BE2C (cell line): ENCODE data around the gene TFF3.
"Not testable (repeated sequence)": the region's sequence is repeated elsewhere in the genome, so short reads cannot be mapped to it uniquely, and the experiment has no call there.

Experiments
- DNase-seq: peaks from one replicate; pipeline ENCODE4 v3.0.0-alpha.2; 2020
- H3K27me3 ChIP-seq: fragments of 250-450 bp; sonication (Bioruptor Pico); 2 replicates; pipeline ENCODE4 v1.5.1; 2020; ENCODE audit warnings: mild to moderate bottlenecking
- H3K36me3 ChIP-seq: fragments of 250-450 bp; sonication (Bioruptor Pico); 2 replicates; pipeline ENCODE4 v1.5.1; 2020; ENCODE audit warnings: mild to moderate bottlenecking
- H3K4me1 ChIP-seq: fragments of 250-450 bp; sonication (Bioruptor Pico); 2 replicates; pipeline ENCODE4 v1.5.1; 2020
- H3K4me3 ChIP-seq: 2 replicates; pipeline ENCODE4 v1.5.1; 2011; ENCODE audit warnings: low read depth, low read length
- H3K9me3 ChIP-seq: fragments of 250-450 bp; sonication (Bioruptor Pico); 2 replicates; pipeline ENCODE4 v1.5.1; 2020
- TF ChIP-seq, protein P1 (sequence below): IDR thresholded peaks from 2 replicates; pipeline ENCODE4 v1.5.1; 2012; ENCODE audit warnings: mild to moderate bottlenecking, low read depth, low read length

Gene TFF3

DNA sequence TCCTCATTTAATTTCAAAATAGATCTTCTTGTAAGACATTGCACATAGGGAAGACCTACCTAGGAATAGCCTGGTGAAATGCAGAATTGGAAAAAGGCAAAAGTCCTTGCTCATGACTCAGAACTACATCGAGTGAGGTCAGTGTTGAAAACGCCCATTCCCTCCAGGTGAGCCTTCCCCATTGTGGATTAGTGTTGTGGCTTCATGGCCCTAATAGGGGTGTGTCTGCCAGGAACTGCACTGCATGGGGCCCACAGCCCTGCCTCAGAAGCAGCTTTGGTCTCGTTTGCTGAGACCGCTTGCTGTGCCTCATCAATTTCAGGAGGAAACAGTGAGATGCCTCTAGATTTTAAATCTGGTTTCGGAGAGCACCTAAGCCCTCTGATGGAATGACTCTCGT, 17.0 kb downstream of the TFF3 start:
- H3K36me3 ChIP-seq = no peaks in the 10 kb centered on the region
- no peaks in the 10 kb centered on the region for H3K27me3 ChIP-seq
- no peak overlapping the region for H3K4me3 ChIP-seq

DNA sequence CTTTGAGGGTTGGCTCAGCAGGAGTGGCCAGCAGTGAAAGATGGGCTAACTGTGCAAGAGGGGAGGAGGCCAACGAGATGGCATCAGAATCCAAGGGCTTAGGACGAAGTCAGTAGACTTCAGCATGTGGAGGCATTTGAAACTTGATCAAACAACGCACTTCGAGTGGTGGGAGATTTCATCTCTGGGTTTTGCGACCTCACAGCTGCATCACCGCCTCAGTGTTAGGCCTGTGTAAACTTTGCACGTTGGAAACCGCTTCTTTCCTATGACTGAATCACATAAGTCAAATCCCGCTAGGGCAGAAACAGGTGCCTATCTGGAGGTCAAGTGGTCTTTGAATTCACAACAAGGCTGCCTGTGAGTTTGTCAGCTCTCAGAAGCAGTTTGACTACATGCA, 17.8 kb downstream of the TFF3 start:
- TF ChIP-seq, protein P1, sequence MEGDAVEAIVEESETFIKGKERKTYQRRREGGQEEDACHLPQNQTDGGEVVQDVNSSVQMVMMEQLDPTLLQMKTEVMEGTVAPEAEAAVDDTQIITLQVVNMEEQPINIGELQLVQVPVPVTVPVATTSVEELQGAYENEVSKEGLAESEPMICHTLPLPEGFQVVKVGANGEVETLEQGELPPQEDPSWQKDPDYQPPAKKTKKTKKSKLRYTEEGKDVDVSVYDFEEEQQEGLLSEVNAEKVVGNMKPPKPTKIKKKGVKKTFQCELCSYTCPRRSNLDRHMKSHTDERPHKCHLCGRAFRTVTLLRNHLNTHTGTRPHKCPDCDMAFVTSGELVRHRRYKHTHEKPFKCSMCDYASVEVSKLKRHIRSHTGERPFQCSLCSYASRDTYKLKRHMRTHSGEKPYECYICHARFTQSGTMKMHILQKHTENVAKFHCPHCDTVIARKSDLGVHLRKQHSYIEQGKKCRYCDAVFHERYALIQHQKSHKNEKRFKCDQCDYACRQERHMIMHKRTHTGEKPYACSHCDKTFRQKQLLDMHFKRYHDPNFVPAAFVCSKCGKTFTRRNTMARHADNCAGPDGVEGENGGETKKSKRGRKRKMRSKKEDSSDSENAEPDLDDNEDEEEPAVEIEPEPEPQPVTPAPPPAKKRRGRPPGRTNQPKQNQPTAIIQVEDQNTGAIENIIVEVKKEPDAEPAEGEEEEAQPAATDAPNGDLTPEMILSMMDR = no peak
- Histone ChIP-seq H3K27me3 (no peaks in the 10 kb centered on the region), H3K4me3 (no peak overlapping the region), H3K36me3 (no peaks in the 10 kb centered on the region), H3K9me3 (no peaks in the 10 kb centered on the region), H3K4me1 (no peaks in the 10 kb centered on the region; the same call in 1 of the 2 replicates)
- no peak for DNase-seq

More for the DNA sequence above, 17.0 kb downstream of the TFF3 start:
- H3K4me1 ChIP-seq = no peaks in the 10 kb centered on the region; the same call in 1 of the 2 replicates
- DNase-seq = no peak
- TF ChIP-seq, protein P1 = no peak
- no peaks in the 10 kb centered on the region for H3K9me3 ChIP-seq

DNA sequence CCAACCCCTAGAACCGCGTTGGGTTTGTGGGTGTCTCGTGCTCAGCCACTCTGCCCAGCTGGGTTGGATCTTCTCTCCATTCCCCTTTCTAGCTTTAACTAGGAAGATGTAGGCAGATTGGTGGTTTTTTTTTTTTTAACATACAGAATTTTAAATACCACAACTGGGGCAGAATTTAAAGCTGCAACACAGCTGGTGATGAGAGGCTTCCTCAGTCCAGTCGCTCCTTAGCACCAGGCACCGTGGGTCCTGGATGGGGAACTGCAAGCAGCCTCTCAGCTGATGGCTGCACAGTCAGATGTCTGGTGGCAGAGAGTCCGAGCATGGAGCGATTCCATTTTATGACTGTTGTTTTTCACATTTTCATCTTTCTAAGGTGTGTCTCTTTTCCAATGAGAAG, 18.7 kb downstream of the TFF3 start:
- Histone ChIP-seq H3K4me1 (no peaks in the 10 kb centered on the region), H3K4me3 (no peak overlapping the region), H3K36me3 (no peaks in the 10 kb centered on the region), H3K9me3 (no peaks in the 10 kb centered on the region), H3K27me3 (no peaks in the 10 kb centered on the region)
- DNase-seq = no peak
- TF ChIP-seq, protein P1 = no peak

DNA sequence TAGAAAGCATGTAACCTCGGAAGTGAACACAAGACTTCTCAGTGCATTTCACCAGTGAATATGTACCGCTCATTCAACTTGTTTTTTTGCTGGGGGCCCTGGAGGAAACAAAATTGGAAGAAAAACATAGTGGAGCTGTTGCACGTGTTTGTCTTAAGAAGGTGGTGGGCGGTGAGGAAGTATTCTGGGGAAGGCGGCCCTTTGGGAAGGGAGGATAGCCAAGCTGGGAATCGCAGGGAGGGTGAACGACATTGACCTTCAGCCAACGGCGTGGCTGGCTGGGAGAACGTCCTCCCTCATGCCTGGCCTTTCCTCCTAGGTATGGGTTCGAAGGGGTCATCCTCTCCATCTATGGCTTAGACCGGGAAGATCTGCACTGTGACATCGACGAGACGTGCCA, 19.4 kb downstream of the TFF3 start:
- TF ChIP-seq, protein P1 = no peak
- H3K27me3 ChIP-seq = no peaks in the 10 kb centered on the region
- peaks cover under 1% of the 10 kb centered on the region; the same call in 1 of the 2 replicates for H3K36me3 ChIP-seq
- H3K4me3 ChIP-seq = no peak overlapping the region
- no peaks in the 10 kb centered on the region for H3K9me3 ChIP-seq
- no peaks in the 10 kb centered on the region for H3K4me1 ChIP-seq
- DNase-seq = no peak

DNA sequence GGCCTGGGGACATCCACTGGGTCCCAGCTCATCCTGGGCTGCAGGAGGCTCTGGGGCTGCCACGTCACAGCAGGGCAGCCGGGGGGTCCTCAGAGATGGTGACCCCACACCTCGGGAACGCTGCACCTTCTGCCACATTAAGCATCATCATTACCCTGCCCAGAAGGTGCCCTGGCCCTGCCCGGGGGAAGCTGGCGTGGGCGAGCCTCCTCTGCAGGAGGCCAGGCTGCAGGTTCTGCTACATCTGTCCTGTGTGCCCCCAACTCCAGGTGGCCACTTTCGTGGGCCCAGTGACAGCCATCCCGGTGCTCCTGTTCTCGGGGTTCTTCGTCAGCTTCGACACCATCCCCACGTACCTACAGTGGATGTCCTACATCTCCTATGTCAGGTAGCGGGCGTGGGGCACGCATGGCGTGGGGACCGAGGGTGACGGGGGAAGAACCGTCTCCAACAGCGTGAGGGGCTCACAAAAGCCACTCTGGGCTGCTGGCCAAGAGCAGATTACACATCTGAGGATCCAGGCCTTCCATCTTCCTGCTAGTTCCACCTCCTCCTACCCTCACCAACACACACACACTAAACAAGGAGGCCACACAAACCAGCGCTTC, 20.8 kb downstream of the TFF3 start:
- H3K4me3 ChIP-seq = no peak overlapping the region
- TF ChIP-seq, protein P1 = no peak
- no peak for DNase-seq
- H3K27me3 ChIP-seq = no peaks in the 10 kb centered on the region
- peaks cover 4% of the 10 kb centered on the region; the same call in 1 of the 2 replicates for H3K36me3 ChIP-seq
- no peaks in the 10 kb centered on the region for H3K9me3 ChIP-seq
- no peaks in the 10 kb centered on the region for H3K4me1 ChIP-seq

DNA sequence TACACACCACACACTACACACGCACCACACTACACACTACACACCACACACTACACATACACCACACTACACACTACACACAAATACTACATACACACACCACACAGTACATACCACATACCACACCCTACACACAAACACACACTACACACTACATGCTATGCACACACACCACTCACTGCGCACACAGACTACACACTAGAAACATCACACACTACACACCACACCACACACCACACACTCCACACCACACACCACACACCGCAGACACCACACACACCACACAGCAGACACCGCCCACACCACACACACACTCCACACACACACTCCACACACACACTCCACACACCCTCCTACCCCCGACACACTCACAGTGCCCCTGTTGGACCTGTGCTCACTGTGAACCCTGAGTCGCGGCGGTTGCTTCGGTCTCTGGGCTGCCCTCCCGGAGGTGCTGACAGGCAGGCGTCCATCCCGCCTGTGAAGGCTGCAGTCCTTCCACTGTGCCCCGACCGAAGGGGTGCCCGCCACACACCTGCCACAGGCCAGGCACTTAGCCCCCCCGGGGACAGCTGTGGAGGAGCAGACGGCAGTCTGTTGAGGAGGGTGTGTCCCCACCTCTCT, 21.4 kb downstream of the TFF3 start:
- no peak for DNase-seq
- Histone ChIP-seq H3K9me3 (no peaks in the 10 kb centered on the region; the same call in 1 of the 2 replicates), H3K27me3 (no peaks in the 10 kb centered on the region), H3K4me3 (no peak overlapping the region), H3K4me1 (no peaks in the 10 kb centered on the region), H3K36me3 (peaks cover 4% of the 10 kb centered on the region)
- TF ChIP-seq, protein P1 = no peak

DNA sequence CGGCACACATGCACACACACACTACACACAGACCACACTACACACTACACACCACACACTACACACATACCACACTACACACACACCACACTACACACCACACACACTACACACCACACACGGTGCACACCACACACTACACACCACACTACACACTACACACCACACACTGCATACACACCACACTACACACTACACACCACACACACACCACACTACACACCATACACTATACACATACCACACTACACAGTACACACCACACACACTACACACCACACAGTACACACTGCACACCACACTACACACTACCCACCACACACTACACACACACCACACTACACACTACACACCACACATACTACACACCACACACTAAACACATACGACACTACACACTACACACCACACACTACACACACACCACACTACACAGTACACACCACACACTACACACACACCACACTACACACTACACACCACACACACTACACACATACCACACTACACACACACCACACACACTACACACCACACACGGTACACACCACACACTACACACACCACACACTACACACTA, 22.6 kb downstream of the TFF3 start:
- H3K36me3 ChIP-seq, H3K4me1 ChIP-seq, DNase-seq, H3K27me3 ChIP-seq, H3K4me3 ChIP-seq, H3K9me3 ChIP-seq: not testable (repeated sequence)
